K562 (cell line): ENCODE data around the gene RGN. TPM values are rescaled to one million over a fixed set of nuclear protein-coding genes. Genes with fewer than 3 reads are reported as not detected.
"Not testable (repeated sequence)": the region's sequence is repeated elsewhere in the genome, so short reads cannot be mapped to it uniquely, and the experiment has no call there.

Experiments
- ATAC-seq: fragments of 200-7000 bp; cut with Tn5 transposase; 3 replicates; pipeline ENCODE4 v1.9.1; 2020; ENCODE audit warnings: moderate library complexity
- BruUV-seq: library from RNA; stranded (reverse); fragments of 400-500 nt; replicated peaks from 2 replicates; lab custom pipeline; 2021; lab: Mats Ljungman, UMichigan
- CTCF ChIA-PET: fragments of 300-600 bp; formaldehyde crosslinking; extraction: SDS; loops from one replicate; lab custom pipeline; 2021; ENCODE audit warnings: low intra/inter-chr PET ratio; lab: Yijun Ruan, JAX
- POLR2A ChIA-PET: fragments of 300-600, 350-650 bp; sonication (Branson Sonifier 250); formaldehyde crosslinking; extraction: SDS; loops from one replicate; lab custom pipeline; 2021; ENCODE audit warnings: antibody characterized with exemption, inconsistent platforms; lab: Yijun Ruan, JAX
- DNase-seq, 4 experiments: peaks; one replicate each; pipeline versions ENCODE4 v3.0.0 to v3.0.0-alpha.2; 2011 to 2018; ENCODE audit warnings: low spot score in 3 of 4, mixed read lengths in 3 of 4; ENCODE audit errors: extremely low read depth in 1 of 4
- FAIRE-seq: peaks from 2 replicates; lab custom pipeline; 2011; peaks lifted over from hg19 to GRCh38; lab: Jason Lieb, UNC
- H2AFZ ChIP-seq: 2 replicates; pipeline ENCODE4 v1.6.0; 2011; ENCODE audit warnings: low read depth, low read length, control low read depth, inconsistent platforms
- H3K27ac ChIP-seq: fragments of 200-600 bp; 3 replicates; pipeline ENCODE4 v1.8.0; 2011; ENCODE audit warnings: low read depth, mild to moderate bottlenecking, control low read depth, inconsistent platforms, low read length, moderate library complexity, mixed read lengths; ENCODE audit errors: extremely low read depth
- H3K27me3 ChIP-seq, 2 experiments: fragments of 300-600 bp in 1 of 2; 2 replicates in 1 of 2; 3 replicates in 1 of 2; pipeline versions ENCODE4 v1.6.0 to v1.8.0; 2011; ENCODE audit warnings: inconsistent platforms in 2 of 2, low read length in 2 of 2, mild to moderate bottlenecking in 1 of 2, mixed read lengths in 1 of 2, moderate library complexity in 1 of 2; ENCODE audit not compliant: control insufficient read depth in 2 of 2, insufficient read depth in 2 of 2
- H3K36me3 ChIP-seq: fragments of 300-600 bp; 3 replicates; pipeline ENCODE4 v1.8.0; 2011; ENCODE audit warnings: mild to moderate bottlenecking, low read length, inconsistent platforms; ENCODE audit not compliant: control insufficient read depth, insufficient read depth
- H3K4me1 ChIP-seq, 2 experiments: fragments of 200-600 bp in 1 of 2; replicated peaks in 1 of 2; 2 replicates in 1 of 2; 3 replicates in 1 of 2; pipeline versions ENCODE4 v1.5.1 to v1.8.0; 2011; ENCODE audit warnings: inconsistent platforms in 2 of 2, low read length in 2 of 2, mild to moderate bottlenecking in 1 of 2, mixed read lengths in 1 of 2, moderate library complexity in 1 of 2; ENCODE audit not compliant: control insufficient read depth in 2 of 2, insufficient read depth in 2 of 2
- H3K4me2 ChIP-seq: 2 replicates; pipeline ENCODE4 v1.6.1; 2011; ENCODE audit warnings: low read length, control low read depth, inconsistent platforms, mixed read lengths; ENCODE audit not compliant: insufficient read depth
- H3K4me3 ChIP-seq: fragments of 200-600 bp; sonication (generic), shearing (Covaris generic); 2 replicates; pipeline ENCODE4 v1.5.1; 2016; ENCODE audit warnings: control low read depth, inconsistent platforms
- H3K79me2 ChIP-seq: fragments of 200-600 bp; 3 replicates; pipeline ENCODE4 v1.8.0; 2011; ENCODE audit warnings: low read length, inconsistent platforms; ENCODE audit not compliant: control insufficient read depth, insufficient read depth
- H3K9ac ChIP-seq, 2 experiments: 2 replicates each; pipeline versions ENCODE4 v1.6.0 to v1.6.1; 2011; ENCODE audit warnings: low read depth in 2 of 2, low read length in 2 of 2, control low read depth in 1 of 2, inconsistent platforms in 1 of 2, mild to moderate bottlenecking in 1 of 2, mixed read lengths in 1 of 2; ENCODE audit not compliant: insufficient read depth in 1 of 2
- H3K9me1 ChIP-seq: one replicate; pipeline ENCODE4 v1.6.0; 2011; ENCODE audit warnings: inconsistent platforms, mild to moderate bottlenecking, low read length, moderate library complexity; ENCODE audit not compliant: control insufficient read depth, insufficient read depth
- H3K9me3 ChIP-seq: replicated peaks from 2 replicates; pipeline ENCODE4 v1.5.1; 2011; ENCODE audit warnings: low read depth, low read length, inconsistent platforms; ENCODE audit not compliant: control insufficient read depth, insufficient read depth
- H4K20me1 ChIP-seq: replicated peaks from 2 replicates; pipeline ENCODE4 v1.6.1; 2011; ENCODE audit warnings: low read length, inconsistent platforms, mixed read lengths; ENCODE audit not compliant: control insufficient read depth, insufficient read depth
- FOSL1 ChIP-seq: fragments of 200-800 bp; sonication (Bioruptor generic); conservative IDR thresholded peaks from 2 replicates; pipeline ENCODE4 v1.6.1; 2016; ENCODE audit warnings: missing genetic modification characterization, missing compliant biosample characterization
- MBD2 ChIP-seq: sonication (generic); IDR thresholded peaks from 2 replicates; pipeline ENCODE4 v1.6.1; 2016; ENCODE audit warnings: low read depth, borderline replicate concordance
- MNT ChIP-seq, 2 experiments: fragments of 450-650 bp; conservative IDR thresholded peaks; 2 replicates each; pipeline ENCODE4 v1.6.1; 2017; ENCODE audit warnings: mild to moderate bottlenecking in 2 of 2, moderate library complexity in 2 of 2
- NFIC ChIP-seq: fragments of 450-650 bp; IDR thresholded peaks from 2 replicates; pipeline ENCODE4 v1.6.1; 2017; ENCODE audit warnings: mild to moderate bottlenecking, inconsistent platforms
- PHB ChIP-seq: fragments of 250-450 bp; sonication (Bioruptor Pico); IDR thresholded peaks from 2 replicates; pipeline ENCODE4 v1.5.0; 2021
- ZKSCAN1 ChIP-seq: fragments of 150-350 bp; IDR thresholded peaks from 2 replicates; pipeline ENCODE4 v1.6.1; 2016; ENCODE audit warnings: low read depth, low read length
- ZNF24 ChIP-seq: fragments of 450-650 bp; IDR thresholded peaks from 2 replicates; pipeline ENCODE4 v1.6.1; 2016
- WGBS: fragments of 100-300 bp; shearing (Covaris generic); methylation state at CpG from one replicate; pipeline ENCODE4 v1.1.6; 2016; ENCODE audit warnings: low coverage, mixed read lengths; ENCODE audit not compliant: insufficient coverage; ENCODE audit errors: missing lambda C conversion rate; 5-methylcytosine and 5-hydroxymethylcytosine counted together
- in situ Hi-C: fragments of 300-500 bp; cut with MboI; formaldehyde crosslinking; loops from 4 replicates; pipeline ENCODE4 v1.15.0; 2018; ENCODE audit warnings: inconsistent platforms, mixed read lengths
- intact Hi-C: fragments of 100-400 bp; cut with micrococcal nuclease; formaldehyde crosslinking; loops from 2 replicates; pipeline ENCODE4 v1.14.2; 2022
- polyA plus RNA-seq, 8 experiments: library from polyadenylated mRNA; depleted of rRNA in 4 of 8; stranded (reverse) in 5 of 8; unstranded in 3 of 8; fragments of >200 nt; fragmentation: Nextera tagmentation in 2 of 8; fragmentation: Illumina TruSeq in 1 of 8; extraction: Ambion mirVana in 2 of 8; extraction: Trizol in 1 of 8; gene quantifications; 2 replicates each; pipeline versions ENCODE4 v1.2.1 to v1.2.3, GENCODE V29; 2011 to 2014; ENCODE audit warnings: inconsistent platforms in 1 of 8, missing spikeins in 1 of 8
- total RNA-seq, 7 experiments: library from RNA; depleted of rRNA in 6 of 7; stranded (reverse); fragments of >200 nt in 6 of 7; fragmentation: Illumina TruSeq in 2 of 7; extraction: Trizol in 2 of 7; gene quantifications; 2 replicates each; pipeline versions ENCODE4 v1.2.1 to v1.2.3, GENCODE V29; 2011 to 2021; ENCODE audit warnings: low replicate concordance in 1 of 7
- TF ChIP-seq, protein P1 (sequence below), 2 experiments: fragments of 450-650 bp in 1 of 2; sonication (generic) in 1 of 2; formaldehyde crosslinking in 1 of 2; IDR thresholded peaks in 1 of 2; conservative IDR thresholded peaks in 1 of 2; 2 replicates each; pipeline versions ENCODE4 v1.6.1 to v1.8.1; 2016 to 2023; ENCODE audit warnings: mild to moderate bottlenecking in 2 of 2, moderate library complexity in 2 of 2, inconsistent platforms in 1 of 2, missing genetic modification reagents in 1 of 2

Gene RGN
- total and polyA plus RNA-seq, 9 of the 15 experiments (the other 6 are each of a cell fraction or from before 2014, with no cell fraction given), result not detected

DNA sequence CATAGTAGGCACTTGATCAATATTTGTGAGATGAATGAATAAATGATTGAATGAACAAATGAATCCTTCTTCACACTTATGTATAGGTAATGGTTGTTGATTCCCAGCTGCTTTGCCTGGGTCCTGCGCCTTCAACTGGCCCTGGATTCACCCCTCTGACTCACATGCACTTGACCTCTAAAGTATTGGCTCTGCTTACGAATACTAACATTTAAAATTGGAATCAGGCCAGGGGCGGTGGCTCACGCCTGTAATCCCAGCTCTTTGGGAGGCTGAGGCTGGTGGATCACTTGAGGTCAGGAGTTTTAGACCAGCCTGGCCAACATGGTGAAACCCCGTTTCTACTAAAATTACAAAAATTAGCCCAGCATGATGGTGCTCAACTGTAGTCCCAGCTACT is 57.4 kb downstream of the RGN start:
- POLR2A ChIA-PET, result interaction anchor here (1.2 to 2.6 kb wide), 2 partner anchors 9 to 19 kb away, joined by 3 to 19 read pairs; partner anchors contain the start of genes NDUFB11 and RBM10
- FAIRE-seq, CTCF ChIA-PET: not testable (repeated sequence)

GRCh38 chrX:47138171-47138570 is 59.9 kb downstream of the RGN start:
- in situ Hi-C loops, result no loop called here
- Histone ChIP-seq H3K4me2 (no peak overlapping the region), H3K36me3 (peaks cover 27% of the 10 kb centered on the region; the same call in 1 of the 3 replicates), H3K27ac (no peak overlapping the region), H3K27me3 (no peaks in the 10 kb centered on the region), H3K9me3 (no peaks in the 10 kb centered on the region), H3K9ac (no peak overlapping the region), H3K4me1 (no peaks in the 10 kb centered on the region), H3K4me3 (no peak overlapping the region), H4K20me1 (no peaks in the 10 kb centered on the region), H3K9me1 (peaks cover 5% of the 10 kb centered on the region), H3K79me2 (peaks cover 13% of the 10 kb centered on the region), H2AFZ (no peak overlapping the region)
- BruUV-seq, result no TSS peak
- ChIA-PET POLR2A (no interaction called here), CTCF (no interaction called here)
- ATAC-seq, result no peak
- FAIRE-seq, result no peak
- no peak for DNase-seq
- WGBS, result 45% methylated on average over 4 of the region's 6 CpGs
- intact Hi-C loops, result no loop called here
- TF ChIP-seq ZKSCAN1, result no peak
- TF ChIP-seq MBD2, result no peak
- no peak for TF ChIP-seq MNT (conservative IDR thresholded peaks at IDR 0.05)
- no peak for TF ChIP-seq PHB (CRISPR knock-in tag)

More for the DNA sequence above, 57.4 kb downstream of the RGN start:
- 17% methylated on average over 5 of the region's 5 CpGs for WGBS
- H2AFZ ChIP-seq, H3K79me2 ChIP-seq, in situ Hi-C loops, H3K27ac ChIP-seq, H3K27me3 ChIP-seq, BruUV-seq, H3K4me3 ChIP-seq, H3K9me1 ChIP-seq, H3K9ac ChIP-seq, intact Hi-C loops, H3K9me3 ChIP-seq, H3K4me1 ChIP-seq, H3K4me2 ChIP-seq, H4K20me1 ChIP-seq, H3K36me3 ChIP-seq: not testable (repeated sequence)
- DNase-seq, result peak in 2 of 4 experiments; percentile 26 to 45
- TF ChIP-seq FOSL1 (tag), result peak; percentile 57
- peak; percentile 40; the same call in 1 of the 2 replicates for TF ChIP-seq ZNF24
- TF ChIP-seq, protein P1, sequence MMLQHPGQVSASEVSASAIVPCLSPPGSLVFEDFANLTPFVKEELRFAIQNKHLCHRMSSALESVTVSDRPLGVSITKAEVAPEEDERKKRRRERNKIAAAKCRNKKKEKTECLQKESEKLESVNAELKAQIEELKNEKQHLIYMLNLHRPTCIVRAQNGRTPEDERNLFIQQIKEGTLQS (IDR thresholded peaks at IDR 0.05), result peak; percentile 19; the same call in 1 of the 2 replicates
- TF ChIP-seq, protein P1 (CRISPR knock-in tag; conservative IDR thresholded peaks at IDR 0.05), result not testable (repeated sequence)
- TF ChIP-seq NFIC, result peak; percentile 88
- peak; percentile 61 for ATAC-seq
